ENCODE results near the gene CNTNAP2. TPM values are rescaled to one million over a fixed set of nuclear protein-coding genes. Genes with fewer than 3 reads are reported as not detected.

Gene CNTNAP2
- total and polyA plus RNA-seq, 8 donors: 0.09 to 1.1 (median 0.38) TPM

- Histone ChIP-seq H3K27me3 (no peaks in the 10 kb centered on the region), H3K36me3 (no peaks in the 10 kb centered on the region), H3K27ac (no peak overlapping the region), H3K4me1 (peaks cover 0 to 3% (median 0%) of the 10 kb centered on the region in 3 donors), H3K9me3 (no peaks in the 10 kb centered on the region), H3K4me3 (no peak overlapping the region)
- intact Hi-C loops (cut with DNase I): no loop called here
- DNase-seq (no peak), FAIRE-seq (no peak), ATAC-seq (no peak)
- TF ChIP-seq CTCF (IDR thresholded peaks at IDR 0.05): no peak
- 72 to 78% methylated on average over 3 of the region's 3 CpGs for WGBS, 2 donors
These were observed 1320.1 kb downstream of the CNTNAP2 start for GRCh38 chr7:147436718-147437117.

- ATAC-seq: no peak
- DNase-seq: no peak
- Histone ChIP-seq H3K4me3 (no peak overlapping the region), H3K27me3 (no peaks in the 10 kb centered on the region), H3K27ac (no peak overlapping the region), H3K9me3 (no peaks in the 10 kb centered on the region), H3K4me1 (peaks cover 0 to 3% (median 0%) of the 10 kb centered on the region in 3 donors), H3K36me3 (no peaks in the 10 kb centered on the region)
- intact Hi-C loops (cut with DNase I): no loop called here
- 78 to 85% methylated on average over 1 of the region's 1 CpG for WGBS, 2 donors
- TF ChIP-seq CTCF (IDR thresholded peaks at IDR 0.05): no peak
- no peak for FAIRE-seq
These were observed 1321.6 kb downstream of the CNTNAP2 start for GRCh38 chr7:147438216-147438615.

GRCh38 chr7:147443942-147444341 lies 1327.3 kb downstream of the CNTNAP2 start:
- no peak for TF ChIP-seq CTCF (IDR thresholded peaks at IDR 0.05)
- 14 to 17% methylated on average over 2 of the region's 2 CpGs for whole genome bisulfite sequencing, 2 donors
- no peak for FAIRE-seq
- H3K4me3 ChIP-seq: no peak overlapping the region
- intact Hi-C loops (cut with DNase I): no loop called here
- H3K4me1 ChIP-seq: no peaks in the 10 kb centered on the region
- no peaks in the 10 kb centered on the region for H3K9me3 ChIP-seq
- H3K27ac ChIP-seq: no peak overlapping the region
- no peak for ATAC-seq
- H3K36me3 ChIP-seq: no peaks in the 10 kb centered on the region
- no peak for DNase-seq
- H3K27me3 ChIP-seq: no peaks in the 10 kb centered on the region

- DNase-seq: no peak
- Histone ChIP-seq H3K27ac (no peak overlapping the region), H3K4me1 (no peaks in the 10 kb centered on the region), H3K27me3 (no peaks in the 10 kb centered on the region), H3K36me3 (no peaks in the 10 kb centered on the region), H3K9me3 (no peaks in the 10 kb centered on the region), H3K4me3 (no peak overlapping the region)
- TF ChIP-seq CTCF (IDR thresholded peaks at IDR 0.05): no peak
- no peak for ATAC-seq
- no peak for FAIRE-seq
- intact Hi-C loops (cut with DNase I): no loop called here
- 64 to 80% methylated on average over 1 of the region's 1 CpG for WGBS, 2 donors
These were observed 1336.2 kb downstream of the CNTNAP2 start for GRCh38 chr7:147452816-147453215.

- 99% methylated on average over 2 of the region's 2 CpGs for WGBS, 2 donors
- intact Hi-C loops (cut with DNase I): no loop called here
- no peaks in the 10 kb centered on the region for H3K9me3 ChIP-seq
- FAIRE-seq (no peak), DNase-seq (no peak), ATAC-seq (no peak)
- H3K36me3 ChIP-seq: no peaks in the 10 kb centered on the region
- H3K4me3 ChIP-seq: no peak overlapping the region
- H3K27ac ChIP-seq: no peak overlapping the region
- H3K27me3 ChIP-seq: no peaks in the 10 kb centered on the region
- no peaks in the 10 kb centered on the region for H3K4me1 ChIP-seq
- TF ChIP-seq CTCF (IDR thresholded peaks at IDR 0.05): no peak
These were observed 1348.6 kb downstream of the CNTNAP2 start for GRCh38 chr7:147465223-147465622.
